C1 segment of cervical spinal cord (tissue), 14 donors: ENCODE data around the gene PRRX2.
A peak's percentile ranks its signal among the peaks of the same experiment; 100 is the strongest.
"Not testable (repeated sequence)": the region's sequence is repeated elsewhere in the genome, so short reads cannot be mapped to it uniquely, and the experiment has no call there.

Source experiments
- DNase-seq, 14 donors: peaks; one replicate each; lab custom pipeline; 2025; lab: John Stamatoyannopoulos, UW

PRRX2 gene

GRCh38 chr9:129636343-129636742, 29.1 kb upstream of the PRRX2 start:
- not testable (repeated sequence) for DNase-seq

DNA sequence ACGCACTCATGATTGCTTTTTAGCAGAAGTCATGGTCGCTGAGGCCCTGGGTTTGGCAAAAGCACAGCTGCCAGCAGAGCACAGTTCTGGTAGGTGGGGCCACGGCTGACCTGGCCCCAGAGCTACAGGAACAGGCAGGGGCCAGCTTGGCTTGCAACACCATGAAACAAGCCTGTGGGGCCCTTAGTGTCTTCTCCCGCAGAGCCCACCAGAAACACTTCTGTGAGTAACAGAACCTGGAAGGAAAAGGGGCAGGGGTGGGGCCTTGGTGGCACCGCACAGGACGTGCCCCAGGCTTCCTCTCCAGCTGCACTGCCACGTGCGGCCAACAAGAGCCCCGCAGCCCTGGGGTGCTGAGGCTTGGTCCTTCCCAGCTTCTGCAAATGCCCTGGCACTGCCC, 28.3 kb upstream of the PRRX2 start:
- DNase-seq, result no peak

- DNase-seq, result no peak
Observed at GRCh38 chr9:129637673-129638439, 27.6 kb upstream of the PRRX2 start.

DNA sequence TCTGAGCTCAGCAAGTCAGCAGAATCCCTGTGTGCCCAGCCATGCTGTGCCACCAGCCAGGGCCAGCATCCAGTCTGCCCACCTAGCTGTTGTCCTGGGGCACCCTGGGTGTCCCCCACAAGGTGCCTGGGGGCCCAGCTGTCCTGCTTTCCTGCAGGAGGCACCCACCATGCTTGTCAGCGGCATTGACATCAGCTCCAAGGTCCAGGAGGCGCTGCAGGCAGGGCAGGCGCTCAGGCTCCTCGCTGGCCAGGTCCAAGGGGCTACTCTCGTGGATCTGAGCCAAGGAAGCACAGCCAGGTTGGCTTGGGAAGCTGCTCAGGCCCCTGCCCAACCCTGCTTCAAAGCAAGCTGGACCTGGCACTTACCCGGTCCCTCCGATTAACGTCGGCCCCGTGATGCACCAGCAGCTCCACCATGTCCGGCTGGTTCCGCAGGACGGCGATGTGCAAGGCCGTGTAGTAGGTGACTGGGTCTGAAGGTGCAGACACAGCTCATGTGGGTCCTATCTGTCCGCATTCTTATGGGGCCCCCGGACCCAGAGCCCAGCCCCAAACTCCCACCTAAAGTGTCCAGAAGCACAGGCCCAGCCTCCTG, 26.3 kb upstream of the PRRX2 start:
- DNase-seq, result no peak

- peak in 1 of 14 donors; percentile 59 for DNase-seq
Observed at GRCh38 chr9:129639756-129640085, 25.7 kb upstream of the PRRX2 start.

DNA sequence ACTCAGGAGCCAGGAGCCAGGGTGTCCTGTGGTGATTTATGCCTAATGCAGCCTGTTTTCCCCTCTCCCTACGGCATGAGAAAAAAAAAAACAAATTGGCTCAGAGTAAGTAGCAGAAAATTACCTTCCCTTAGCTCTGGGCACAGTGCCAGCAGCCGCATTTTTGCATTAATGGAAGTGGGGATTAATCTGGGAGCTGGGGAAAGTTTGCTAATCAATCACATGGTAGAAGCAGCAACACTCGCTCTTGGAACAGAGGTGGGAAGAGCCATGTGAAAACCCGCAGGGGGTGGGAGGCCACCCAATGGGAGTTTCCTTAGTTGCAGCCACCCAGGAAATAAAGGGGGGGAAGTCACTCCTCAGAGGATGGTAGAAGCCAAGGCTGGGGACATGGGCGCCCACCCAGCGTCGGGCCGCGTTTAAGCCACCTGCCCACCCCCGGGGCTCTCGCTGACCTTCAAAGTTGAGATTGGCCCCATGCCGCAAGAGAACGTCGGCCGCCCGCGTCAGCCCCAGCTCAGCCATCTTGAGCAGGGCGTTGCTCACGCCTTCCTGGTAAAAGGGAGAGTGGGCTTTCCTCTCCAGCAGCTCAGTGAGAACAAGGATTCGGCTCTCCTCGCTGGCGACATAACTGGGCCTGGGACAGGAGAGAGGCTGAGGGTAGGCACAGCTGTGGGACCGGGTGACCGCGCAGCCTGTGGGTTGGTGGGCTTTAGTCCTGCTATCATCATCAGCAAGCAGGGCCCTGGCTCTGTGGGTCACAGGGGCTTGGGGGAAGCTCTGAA, 25.2 kb upstream of the PRRX2 start:
- DNase-seq, result peak in 7 of 14 donors; percentile 26 to 62 (median 45)

GRCh38 chr9:129640871-129641749, 24.3 kb upstream of the PRRX2 start:
- DNase-seq, result no peak

GRCh38 chr9:129641750-129642585, 23.5 kb upstream of the PRRX2 start, which contains the start of gene ASB6:
Gene ASB6 (minus strand): TSS chr9:129642151. CDS start chr9:129641999, 152 bp downstream.
- peak; percentile 54 to 99 (median 93) for DNase-seq

DNA sequence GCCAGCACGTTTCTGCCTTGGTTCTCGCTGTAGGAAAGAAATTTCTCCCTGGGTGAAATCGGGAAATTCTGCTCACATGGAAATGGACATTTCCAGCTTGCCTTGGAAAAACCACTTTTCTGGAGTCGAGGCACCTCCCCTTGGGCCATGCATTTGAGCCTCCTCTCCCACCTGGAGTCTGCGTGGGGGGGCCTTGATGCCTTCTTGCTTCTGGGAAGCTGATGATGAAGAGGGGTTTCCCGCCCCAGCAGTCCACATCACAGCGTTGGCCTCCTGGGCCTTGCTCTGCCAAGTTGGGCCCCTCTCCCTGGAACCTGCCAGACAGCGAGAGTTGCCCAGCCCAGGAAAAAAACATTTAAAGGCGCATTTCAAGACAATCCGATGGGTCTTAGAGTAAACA, 21.7 kb upstream of the PRRX2 start:
- no peak for DNase-seq

GRCh38 chr9:129644365-129644764, 21.1 kb upstream of the PRRX2 start:
- no peak for DNase-seq

DNA sequence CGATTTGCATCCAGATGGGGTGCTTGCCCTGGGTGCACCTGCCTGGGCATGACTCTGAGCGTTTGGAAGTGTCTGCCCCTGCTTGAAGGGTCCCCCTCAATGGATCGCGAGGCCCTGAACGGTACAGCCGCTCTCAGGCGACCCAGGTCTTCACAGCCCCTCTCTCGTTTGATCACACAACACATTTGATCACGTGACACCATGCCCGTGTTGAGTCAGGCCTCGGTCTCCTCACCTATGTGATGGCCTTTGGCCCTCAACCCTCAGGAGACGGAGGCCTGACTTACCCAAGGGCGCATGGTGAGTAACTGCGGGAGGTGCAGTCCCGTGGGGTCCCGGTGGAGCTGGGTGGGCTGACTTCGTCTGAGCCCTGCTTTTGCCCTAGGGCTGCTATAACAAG, 20.5 kb upstream of the PRRX2 start:
- DNase-seq, result no peak

DNA sequence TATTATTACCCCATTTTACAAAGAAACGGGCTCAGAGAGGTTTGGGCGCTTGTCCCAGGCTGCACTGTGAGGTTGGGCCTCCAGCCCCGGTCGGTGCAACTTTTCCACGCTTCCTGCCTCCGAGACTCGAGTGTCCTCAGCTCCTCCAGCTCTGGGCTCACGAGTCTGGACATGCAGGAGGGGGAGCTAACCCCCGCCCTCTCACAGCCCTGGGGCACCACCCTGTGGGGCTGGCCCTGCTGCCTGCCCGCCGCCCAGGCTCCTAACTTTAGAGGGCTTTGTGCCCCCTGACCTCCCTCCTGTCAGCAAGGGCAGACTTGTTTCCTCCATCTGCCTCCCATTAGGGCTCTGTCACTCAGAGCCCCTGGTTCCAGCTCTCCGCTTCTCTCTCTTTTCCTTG, 19.2 kb upstream of the PRRX2 start:
- no peak for DNase-seq

- no peak for DNase-seq
Observed at GRCh38 chr9:129646654-129647053, 18.8 kb upstream of the PRRX2 start.

DNA sequence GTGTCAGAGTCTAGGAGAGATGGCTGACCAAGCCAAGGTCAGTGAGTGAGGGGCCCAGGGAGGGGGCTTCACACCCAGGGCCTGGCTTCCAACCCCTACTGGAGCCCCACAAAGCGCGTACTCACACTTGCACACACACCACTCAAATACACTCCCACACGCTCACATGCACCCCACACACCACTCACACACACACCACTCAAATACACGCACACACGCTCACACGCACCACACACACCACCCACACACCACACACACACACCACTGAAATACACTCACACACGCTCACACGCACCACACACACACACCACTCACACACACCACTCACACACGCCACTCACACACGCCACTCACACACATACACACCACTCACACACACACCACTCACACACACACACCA, 17.8 kb upstream of the PRRX2 start:
- no peak for DNase-seq

GRCh38 chr9:129648092-129648763, 17.2 kb upstream of the PRRX2 start:
- no peak for DNase-seq

DNA sequence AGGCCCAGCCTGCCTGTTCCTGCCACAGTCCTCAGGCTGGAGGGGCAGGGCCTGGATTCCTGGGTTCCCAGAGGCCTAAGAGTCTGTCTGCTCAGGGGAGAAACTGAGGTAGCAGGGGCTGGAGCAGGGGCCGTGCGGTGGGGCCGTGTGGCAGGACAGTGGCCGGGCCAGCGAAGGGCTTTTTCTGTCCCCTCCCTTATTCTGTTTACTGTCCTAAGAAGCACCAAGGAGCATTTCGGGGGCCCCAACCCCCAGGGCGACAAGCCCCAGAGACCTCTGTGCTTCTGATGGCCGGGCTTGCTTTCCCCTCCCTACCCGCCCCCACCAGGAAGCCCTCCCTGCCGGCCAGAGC, 16.7 kb upstream of the PRRX2 start:
- DNase-seq, result no peak

DNA sequence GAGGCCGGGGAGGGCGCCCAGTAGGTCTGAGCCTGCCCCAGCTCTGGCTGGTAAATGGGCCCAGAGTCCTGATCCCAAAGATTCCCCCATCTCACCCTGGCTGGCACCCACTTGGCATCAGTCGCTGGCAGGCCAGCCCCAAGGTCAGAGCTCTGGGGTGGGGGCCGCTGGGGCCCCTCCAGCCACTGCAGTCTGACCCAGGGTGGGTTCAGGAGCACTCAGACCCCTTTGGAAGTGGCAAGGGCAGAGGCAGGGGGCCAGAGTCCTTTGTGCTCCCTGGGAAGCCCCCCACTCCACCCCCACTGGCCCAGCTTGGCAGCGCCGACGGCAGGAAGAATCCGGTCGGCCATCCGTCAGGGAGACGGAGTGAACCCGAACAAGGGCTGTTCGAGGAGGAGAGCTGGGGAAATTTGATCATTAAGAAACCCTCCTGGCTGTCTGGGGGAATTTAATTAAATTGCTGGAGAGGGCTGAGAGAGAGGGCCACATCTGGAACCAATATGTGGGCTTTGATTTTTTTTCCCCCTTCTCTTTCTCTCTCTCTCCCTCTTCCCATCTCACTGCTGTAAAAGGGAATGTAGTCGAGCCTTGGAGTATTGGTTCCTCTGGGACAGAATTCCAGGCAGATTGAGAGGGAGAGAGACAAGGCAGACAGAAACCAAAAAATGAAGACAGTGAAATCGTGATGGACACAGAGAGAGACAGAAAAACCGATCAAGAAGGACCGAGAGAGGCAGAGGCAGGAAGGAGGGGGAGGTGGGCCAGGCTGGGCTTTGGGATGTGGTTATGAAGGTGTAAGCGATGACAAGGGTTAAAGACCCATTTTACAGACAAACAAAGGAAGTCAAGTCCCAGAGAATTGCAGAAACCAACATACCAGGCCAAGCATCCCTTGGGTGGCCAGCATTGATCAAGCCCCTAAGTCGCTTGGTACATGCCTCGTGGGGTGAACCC, 15.4 kb upstream of the PRRX2 start:
- no peak for DNase-seq

GRCh38 chr9:129650680-129651235, 14.7 kb upstream of the PRRX2 start:
- DNase-seq, result no peak
